Stomach (tissue), 9 donors: Measurements from ENCODE around the gene HSPB9. TPM values are rescaled to one million over a fixed set of nuclear protein-coding genes. Genes with fewer than 3 reads are reported as not detected.

Source experiments
- DNase-seq, 2 donors: peaks; one replicate each; pipeline versions ENCODE4 v3.0.0 to v3.0.0-alpha.2; 2013 to 2019
- H3K27ac ChIP-seq, 5 donors: fragments of 200-600 bp in 4 of 5; sonication (generic) in 4 of 5; one replicate each; pipeline ENCODE4 v1.5.1; 2013 to 2019; ENCODE audit warnings: mild to moderate bottlenecking in 1 of 5, moderate library complexity in 1 of 5
- H3K27me3 ChIP-seq, 3 donors: fragments of 200-600 bp; sonication (generic); one replicate each; pipeline ENCODE4 v1.5.1; 2017 to 2019; ENCODE audit warnings: mixed run types in 1 of 3
- H3K36me3 ChIP-seq, 4 donors: fragments of 200-600 bp; sonication (generic); 1 replicate in 3 of 4; 2 replicates in 1 of 4; pipeline ENCODE4 v1.5.1; 2016 to 2019
- H3K4me1 ChIP-seq, 4 donors: fragments of 200-600 bp; sonication (generic); one replicate each; pipeline ENCODE4 v1.5.1; 2016 to 2019
- H3K4me3 ChIP-seq, 4 donors: fragments of 200-600 bp; sonication (generic) in 3 of 4; one replicate each; pipeline ENCODE4 v1.5.1; 2016 to 2019; ENCODE audit warnings: mild to moderate bottlenecking in 1 of 4
- H3K9me3 ChIP-seq, 4 donors: fragments of 200-600 bp; sonication (generic); one replicate each; pipeline ENCODE4 v1.5.1; 2016 to 2019
- EP300 ChIP-seq: sonication (generic); formaldehyde crosslinking; IDR thresholded peaks from one replicate; pipeline ENCODE4 v1.6.1; 2017; ENCODE audit warnings: antibody characterized with exemption
- POLR2A ChIP-seq, 4 donors: fragments of 450-650 bp; IDR thresholded peaks; one replicate each; pipeline ENCODE4 v1.6.1; 2016; ENCODE audit warnings: antibody characterized with exemption in 4 of 4, control low read depth in 2 of 4, mild to moderate bottlenecking in 1 of 4, moderate library complexity in 1 of 4
- POLR2AphosphoS5 ChIP-seq, 3 donors: sonication (generic); formaldehyde crosslinking; IDR thresholded peaks; one replicate each; pipeline ENCODE4 v1.6.1; 2016; ENCODE audit warnings: antibody characterized with exemption in 3 of 3
- WGBS, 5 donors: extraction: QIAGEN DNeasy Blood & Tissue Kit in 3 of 5; methylation state at CpG; one replicate each; pipeline versions ENCODE4 v1.1.5 to v1.1.7; 2013 to 2018; 5-methylcytosine and 5-hydroxymethylcytosine counted together
- intact Hi-C: fragments of 100-400 bp; cut with DNase I; formaldehyde crosslinking; loops from one replicate; pipeline ENCODE4 v1.15.1; 2023; ENCODE audit warnings: low total_unique reads
- polyA plus RNA-seq, 3 donors: library from polyadenylated mRNA; stranded (reverse); fragments of 200-250 nt; gene quantifications; one replicate each; pipeline ENCODE4 v1.2.3, GENCODE V29; 2013
- total RNA-seq, 5 donors: library from RNA; depleted of rRNA; stranded (reverse); fragments of >200 nt; gene quantifications; one replicate each; pipeline versions ENCODE4 v1.1.0 to v1.2.3, GENCODE V29; 2014 to 2016
- TF ChIP-seq, protein P1 (sequence below), 7 experiments: fragments of 450-650 bp in 4 of 7; fragments of 200-600 bp in 3 of 7; sonication (generic) in 3 of 7; IDR thresholded peaks; one replicate each; pipeline ENCODE4 v1.5.1; 2016 to 2019; ENCODE audit warnings: antibody characterized with exemption in 7 of 7, control low read depth in 2 of 7, mild to moderate bottlenecking in 1 of 7
- donor health status: healthy with polysubstance abuse.
- donor health status: Bipolar disorder and iron deficiency.
- donor health status: healthy.

The HSPB9 gene
- total and polyA plus RNA-seq, 8 donors: 0.25 to 0.61 (median 0.35) TPM; not detected in 5

GRCh38 chr17:42126836-42127235 is 4.2 kb downstream of the HSPB9 start:
- peak in 1 of 2 donors; percentile 50 for DNase-seq
- Histone ChIP-seq H3K9me3 (no peaks in the 10 kb centered on the region), H3K27ac (no peak overlapping the region), H3K36me3 (peaks cover 48 to 70% (median 62%) of the 10 kb centered on the region in 4 donors), H3K4me1 (peaks cover 25 to 49% (median 37%) of the 10 kb centered on the region in 4 donors), H3K27me3 (no peaks in the 10 kb centered on the region), H3K4me3 (no peak overlapping the region)
- TF ChIP-seq, protein P1, sequence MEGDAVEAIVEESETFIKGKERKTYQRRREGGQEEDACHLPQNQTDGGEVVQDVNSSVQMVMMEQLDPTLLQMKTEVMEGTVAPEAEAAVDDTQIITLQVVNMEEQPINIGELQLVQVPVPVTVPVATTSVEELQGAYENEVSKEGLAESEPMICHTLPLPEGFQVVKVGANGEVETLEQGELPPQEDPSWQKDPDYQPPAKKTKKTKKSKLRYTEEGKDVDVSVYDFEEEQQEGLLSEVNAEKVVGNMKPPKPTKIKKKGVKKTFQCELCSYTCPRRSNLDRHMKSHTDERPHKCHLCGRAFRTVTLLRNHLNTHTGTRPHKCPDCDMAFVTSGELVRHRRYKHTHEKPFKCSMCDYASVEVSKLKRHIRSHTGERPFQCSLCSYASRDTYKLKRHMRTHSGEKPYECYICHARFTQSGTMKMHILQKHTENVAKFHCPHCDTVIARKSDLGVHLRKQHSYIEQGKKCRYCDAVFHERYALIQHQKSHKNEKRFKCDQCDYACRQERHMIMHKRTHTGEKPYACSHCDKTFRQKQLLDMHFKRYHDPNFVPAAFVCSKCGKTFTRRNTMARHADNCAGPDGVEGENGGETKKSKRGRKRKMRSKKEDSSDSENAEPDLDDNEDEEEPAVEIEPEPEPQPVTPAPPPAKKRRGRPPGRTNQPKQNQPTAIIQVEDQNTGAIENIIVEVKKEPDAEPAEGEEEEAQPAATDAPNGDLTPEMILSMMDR (IDR thresholded peaks at IDR 0.05): no peak
- no peak for TF ChIP-seq EP300
- no peak for TF ChIP-seq POLR2AphosphoS5 (IDR thresholded peaks at IDR 0.05)
- TF ChIP-seq POLR2A (IDR thresholded peaks at IDR 0.05): no peak
- WGBS, 5 donors: 39 to 62% (median 39%) methylated on average over 3 of the region's 3 CpGs
- intact Hi-C loops: no loop called here

- H3K4me1 ChIP-seq: peaks cover 27 to 49% (median 37%) of the 10 kb centered on the region in 4 donors
- H3K4me3 ChIP-seq: no peak overlapping the region
- intact Hi-C loops: no loop called here
- TF ChIP-seq, protein P1 (IDR thresholded peaks at IDR 0.05): no peak
- TF ChIP-seq POLR2A (IDR thresholded peaks at IDR 0.05) (no peak), EP300 (no peak), POLR2AphosphoS5 (IDR thresholded peaks at IDR 0.05) (no peak)
- no peak overlapping the region for H3K27ac ChIP-seq
- 89 to 96% (median 93%) methylated on average over 6 of the region's 6 CpGs for WGBS, 5 donors
- no peaks in the 10 kb centered on the region for H3K27me3 ChIP-seq
- H3K36me3 ChIP-seq: peaks cover 48 to 70% (median 62%) of the 10 kb centered on the region in 4 donors
- H3K9me3 ChIP-seq: no peaks in the 10 kb centered on the region
- no peak for DNase-seq
Observed at GRCh38 chr17:42127414-42127813, 4.8 kb downstream of the HSPB9 start.

DNA sequence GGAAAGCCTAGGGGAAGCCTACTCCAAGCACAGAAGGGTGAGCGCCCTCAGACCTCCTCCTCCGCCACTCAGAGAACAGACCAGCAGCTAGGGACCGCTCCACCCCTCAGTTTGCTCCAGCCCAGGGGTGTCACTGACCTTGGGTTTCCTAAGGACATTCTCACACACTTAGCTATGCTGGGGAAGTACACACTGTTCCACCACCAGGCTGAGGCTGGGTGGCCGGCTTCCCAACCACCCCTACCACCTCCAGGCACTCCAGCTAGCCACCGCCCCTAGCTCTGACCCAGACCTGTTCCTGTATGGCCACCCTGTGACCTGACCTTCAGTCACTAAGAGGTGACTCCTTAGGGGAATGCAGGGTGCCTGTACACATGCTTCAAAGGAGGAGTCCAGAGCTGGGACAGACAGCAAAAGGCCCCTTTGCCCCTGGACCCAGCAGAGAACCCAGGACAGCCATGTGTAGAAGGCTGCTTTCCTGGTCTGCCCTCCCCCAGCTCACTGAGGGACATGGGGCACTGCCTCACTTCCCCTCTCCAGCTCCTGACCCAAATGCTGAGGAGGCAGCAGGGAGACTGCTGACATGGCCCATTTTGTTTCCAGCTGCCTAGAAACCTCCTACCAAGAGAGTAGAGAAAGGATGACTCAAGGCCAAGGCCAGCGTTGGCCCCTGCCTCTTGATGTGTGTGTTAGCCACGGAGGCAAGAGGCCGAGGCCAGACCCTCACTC is 6.7 kb downstream of the HSPB9 start:
- Histone ChIP-seq H3K4me3 (no peak overlapping the region), H3K36me3 (peaks cover 48 to 64% (median 61%) of the 10 kb centered on the region in 4 donors), H3K27me3 (no peaks in the 10 kb centered on the region), H3K4me1 (peaks cover 41 to 58% (median 49%) of the 10 kb centered on the region in 4 donors), H3K27ac (peak overlapping the region; percentile 21 to 94 (median 84)), H3K9me3 (no peaks in the 10 kb centered on the region)
- WGBS, 5 donors: 85 to 93% (median 90%) methylated on average over 5 to 8 of the region's 8 CpGs
- DNase-seq: no peak
- TF ChIP-seq, protein P1 (IDR thresholded peaks at IDR 0.05): no peak
- no peak for TF ChIP-seq POLR2AphosphoS5 (IDR thresholded peaks at IDR 0.05)
- no peak for TF ChIP-seq POLR2A (IDR thresholded peaks at IDR 0.05)
- intact Hi-C loops: no loop called here

GRCh38 chr17:42130310-42130936 is 7.8 kb downstream of the HSPB9 start:
- Histone ChIP-seq H3K36me3 (peaks cover 40 to 53% (median 51%) of the 10 kb centered on the region in 4 donors), H3K4me1 (peaks cover 52 to 70% (median 60%) of the 10 kb centered on the region in 4 donors)
- intact Hi-C loops: no loop called here

More at GRCh38 chr17:42130310-42130936, 7.8 kb downstream of the HSPB9 start:
- TF ChIP-seq EP300 (no peak), POLR2A (IDR thresholded peaks at IDR 0.05) (no peak), POLR2AphosphoS5 (IDR thresholded peaks at IDR 0.05) (no peak)
- TF ChIP-seq, protein P1 (IDR thresholded peaks at IDR 0.05): no peak
- WGBS, 5 donors: 90 to 93% (median 92%) methylated on average over 16 of the region's 16 CpGs
- Histone ChIP-seq H3K9me3 (no peaks in the 10 kb centered on the region), H3K27me3 (no peaks in the 10 kb centered on the region), H3K4me3 (no peak overlapping the region), H3K27ac (peak overlapping the region; percentile 13 to 94 (median 84))
- DNase-seq: peak in 1 of 2 donors; percentile 3
